Common myeloid progenitor, CD34-positive (primary cell): Measurements from ENCODE around the gene LSS.

ENCODE experiments used
- CTCF ChIA-PET: fragments of 350-600 bp; sonication (Branson Sonifier 250); formaldehyde crosslinking; loops from one replicate; lab custom pipeline; 2021; ENCODE audit warnings: antibody characterized with exemption; lab: Charles Lee
- POLR2A ChIA-PET: fragments of 350-600 bp; sonication (Branson Sonifier 250); formaldehyde crosslinking; loops from one replicate; lab custom pipeline; 2021; ENCODE audit warnings: antibody characterized with exemption; lab: Charles Lee
- DNase-seq, 3 donors: peaks; one replicate each; pipeline versions ENCODE4 v3.0.0 to v3.0.0-alpha.2; 2013
- H3K27ac ChIP-seq, 2 experiments: 1 replicate in 1 of 2; 2 replicates in 1 of 2; pipeline ENCODE4 v1.7.0; 2013; ENCODE audit warnings: inconsistent platforms in 2 of 2, low read length in 2 of 2, mild to moderate bottlenecking in 2 of 2, low read depth in 1 of 2, moderate library complexity in 1 of 2; ENCODE audit not compliant: severe bottlenecking in 2 of 2, insufficient read depth in 1 of 2, poor library complexity in 1 of 2
- H3K27me3 ChIP-seq, 5 experiments: replicated peaks in 2 of 5; 1 replicate in 3 of 5; 2 replicates in 2 of 5; pipeline versions ENCODE4 v1.6.1 to v1.7.0; 2013; ENCODE audit warnings: low read length in 4 of 5, mild to moderate bottlenecking in 2 of 5, moderate library complexity in 2 of 5, inconsistent platforms in 1 of 5; ENCODE audit not compliant: insufficient read depth in 5 of 5, control insufficient read depth in 4 of 5
- H3K36me3 ChIP-seq, 4 experiments: 1 replicate in 2 of 4; 2 replicates in 2 of 4; pipeline versions ENCODE4 v1.6.1 to v1.7.0; 2013; ENCODE audit warnings: low read length in 3 of 4, control low read depth in 1 of 4, mild to moderate bottlenecking in 1 of 4; ENCODE audit not compliant: control insufficient read depth in 4 of 4, insufficient read depth in 4 of 4
- H3K4me1 ChIP-seq, 4 experiments: 1 replicate in 3 of 4; 2 replicates in 1 of 4; pipeline versions ENCODE4 v1.6.1 to v1.7.1; 2013; ENCODE audit warnings: low read length in 3 of 4, mild to moderate bottlenecking in 3 of 4, control low read depth in 1 of 4, inconsistent platforms in 1 of 4, moderate library complexity in 1 of 4; ENCODE audit not compliant: control insufficient read depth in 4 of 4, insufficient read depth in 4 of 4; ENCODE audit errors: control extremely low read depth in 1 of 4
- H3K4me3 ChIP-seq, 7 experiments: 1 replicate in 4 of 7; 2 replicates in 3 of 7; pipeline versions ENCODE4 v1.5.1 to v1.7.0; 2013; ENCODE audit warnings: mild to moderate bottlenecking in 7 of 7, low read length in 6 of 7, moderate library complexity in 6 of 7, inconsistent platforms in 2 of 7, low read depth in 2 of 7, control low read depth in 1 of 7; ENCODE audit not compliant: insufficient read depth in 4 of 7, control insufficient read depth in 1 of 7; ENCODE audit errors: extremely low read depth in 1 of 7
- H3K9me3 ChIP-seq, 5 experiments: 1 replicate in 4 of 5; 2 replicates in 1 of 5; pipeline versions ENCODE4 v1.6.1 to v1.7.1; 2013; ENCODE audit warnings: low read length in 4 of 5, mild to moderate bottlenecking in 2 of 5, inconsistent platforms in 1 of 5, low read depth in 1 of 5, moderate library complexity in 1 of 5; ENCODE audit not compliant: control insufficient read depth in 4 of 5, insufficient read depth in 2 of 5; ENCODE audit errors: control extremely low read depth in 1 of 5
- WGBS: methylation state at CpG from one replicate; pipeline ENCODE4 v1.1.5; 2013; ENCODE audit not compliant: insufficient coverage; 5-methylcytosine and 5-hydroxymethylcytosine counted together

Gene LSS

GRCh38 chr21:46221664-46222435, 6.7 kb downstream of the LSS start:
- H3K27ac ChIP-seq = no peak overlapping the region
- H3K27me3 ChIP-seq = no peaks in the 10 kb centered on the region
- peaks cover 0 to 13% (median under 1%) of the 10 kb centered on the region in 4 experiments for H3K4me1 ChIP-seq
- H3K36me3 ChIP-seq = peaks cover 0 to 58% (median 25%) of the 10 kb centered on the region in 4 experiments
- H3K9me3 ChIP-seq = no peaks in the 10 kb centered on the region
- H3K4me3 ChIP-seq = no peak overlapping the region
- ChIA-PET POLR2A (no interaction called here), CTCF (interaction anchor here (0.7 to 1.0 kb wide), 2 partner anchors 24 to 1075 kb away, joined by 3 read pairs; no protein-coding TSS in a partner anchor)
- 91% methylated on average over 16 of the region's 16 CpGs for WGBS
- no peak for DNase-seq

GRCh38 chr21:46220847-46221246, 7.7 kb downstream of the LSS start:
- POLR2A ChIA-PET = no interaction called here
- H3K27me3 ChIP-seq = no peaks in the 10 kb centered on the region
- no peak for DNase-seq
- peaks cover 0 to 67% (median 27%) of the 10 kb centered on the region in 4 experiments for H3K36me3 ChIP-seq
- H3K4me3 ChIP-seq = no peak overlapping the region
- H3K9me3 ChIP-seq = no peaks in the 10 kb centered on the region
- WGBS = 92% methylated on average over 8 of the region's 8 CpGs
- CTCF ChIA-PET = interaction anchor here (1.2 kb wide), 1 partner anchor 10 kb away, joined by 4 read pairs; no protein-coding TSS in a partner anchor
- H3K27ac ChIP-seq = no peak overlapping the region
- peaks cover 0 to 3% (median 0%) of the 10 kb centered on the region in 4 experiments for H3K4me1 ChIP-seq

- Histone ChIP-seq H3K27me3 (no peaks in the 10 kb centered on the region), H3K27ac (no peak overlapping the region), H3K4me3 (no peak overlapping the region), H3K36me3 (peaks cover 0 to 72% (median 30%) of the 10 kb centered on the region in 4 experiments), H3K9me3 (no peaks in the 10 kb centered on the region), H3K4me1 (no peaks in the 10 kb centered on the region)
- ChIA-PET CTCF (interaction anchor here (1.2 kb wide), 1 partner anchor 10 kb away, joined by 4 read pairs; no protein-coding TSS in a partner anchor), POLR2A (interaction anchor here (0.5 kb wide), 1 partner anchor 12 kb away, joined by 3 read pairs; no protein-coding TSS in a partner anchor)
- no peak for DNase-seq
- WGBS = 95% methylated on average over 13 of the region's 13 CpGs
Observed at GRCh38 chr21:46220275-46220810, 8.2 kb downstream of the LSS start.

GRCh38 chr21:46219591-46220239, 8.9 kb downstream of the LSS start:
- ChIA-PET POLR2A (interaction anchor here (0.5 kb wide), 1 partner anchor 13 kb away, joined by 3 read pairs; no protein-coding TSS in a partner anchor), CTCF (interaction anchor here (1.2 kb wide), 1 partner anchor 11 kb away, joined by 4 read pairs; no protein-coding TSS in a partner anchor)
- DNase-seq = no peak
- 85% methylated on average over 12 of the region's 13 CpGs for WGBS
- no peak overlapping the region for H3K4me3 ChIP-seq
- no peaks in the 10 kb centered on the region for H3K27me3 ChIP-seq
- no peak overlapping the region for H3K27ac ChIP-seq
- no peaks in the 10 kb centered on the region for H3K9me3 ChIP-seq
- H3K36me3 ChIP-seq = peaks cover 0 to 77% (median 32%) of the 10 kb centered on the region in 4 experiments
- no peaks in the 10 kb centered on the region for H3K4me1 ChIP-seq

- Histone ChIP-seq H3K4me3 (no peak overlapping the region), H3K4me1 (no peaks in the 10 kb centered on the region), H3K27me3 (no peaks in the 10 kb centered on the region), H3K36me3 (peaks cover 0 to 80% (median 34%) of the 10 kb centered on the region in 4 experiments), H3K9me3 (no peaks in the 10 kb centered on the region), H3K27ac (no peak overlapping the region)
- no peak for DNase-seq
- WGBS = 95% methylated on average over 12 of the region's 16 CpGs
- CTCF ChIA-PET = no interaction called here
- POLR2A ChIA-PET = no interaction called here
Observed at GRCh38 chr21:46218906-46219590, 9.5 kb downstream of the LSS start.

- Histone ChIP-seq H3K27me3 (no peaks in the 10 kb centered on the region), H3K4me3 (no peak overlapping the region), H3K4me1 (no peaks in the 10 kb centered on the region), H3K9me3 (no peaks in the 10 kb centered on the region), H3K36me3 (peaks cover 0 to 88% (median 40%) of the 10 kb centered on the region in 4 experiments), H3K27ac (no peak overlapping the region)
- WGBS = 88% methylated on average over 12 of the region's 22 CpGs
- POLR2A ChIA-PET = no interaction called here
- DNase-seq = no peak
- CTCF ChIA-PET = no interaction called here
Observed at GRCh38 chr21:46217511-46218196, 10.9 kb downstream of the LSS start.
